Mesothelial cell of epicardium (in vitro differentiated cells): ENCODE measurements around the gene PLEKHM1. TPM values are rescaled to one million over a fixed set of nuclear protein-coding genes. Genes with fewer than 3 reads are reported as not detected.

Source experiments
- DNase-seq, 2 experiments: peaks; one replicate each; pipeline ENCODE4 v3.0.0; 2021; ENCODE audit warnings: low spot score in 2 of 2; ENCODE audit not compliant: unreplicated experiment in 2 of 2
- H3K27ac Mint-ChIP-seq: 2 replicates; pipeline ENCODE4 v1.8.0; 2021; ENCODE audit warnings: mixed read lengths
- H3K27me3 Mint-ChIP-seq: 2 replicates; pipeline ENCODE4 v1.8.0; 2021; ENCODE audit warnings: low read depth, mixed read lengths
- H3K36me3 Mint-ChIP-seq: 2 replicates; pipeline ENCODE4 v1.8.0; 2021; ENCODE audit warnings: mixed read lengths
- H3K4me1 Mint-ChIP-seq: 2 replicates; pipeline ENCODE4 v1.8.0; 2021; ENCODE audit warnings: mixed read lengths
- H3K4me3 Mint-ChIP-seq: 2 replicates; pipeline ENCODE4 v1.8.0; 2021; ENCODE audit warnings: mild to moderate bottlenecking, moderate library complexity, mixed read lengths
- H3K9me3 Mint-ChIP-seq: 2 replicates; pipeline ENCODE4 v1.8.0; 2021; ENCODE audit warnings: mixed read lengths
- total RNA-seq: library from RNA; stranded (reverse); gene quantifications from 3 replicates; pipeline ENCODE4 v1.2.1, GENCODE V29; 2021
- TF ChIP-seq, protein P1 (sequence below): fragments of 200-600 bp; sonication (generic); IDR thresholded peaks from one replicate; pipeline ENCODE4 v1.5.0; 2021; ENCODE audit warnings: antibody characterized with exemption; ENCODE audit not compliant: unreplicated experiment

PLEKHM1 gene
- total RNA-seq, 1 donor from 2014 or later: 33.2 TPM

DNA sequence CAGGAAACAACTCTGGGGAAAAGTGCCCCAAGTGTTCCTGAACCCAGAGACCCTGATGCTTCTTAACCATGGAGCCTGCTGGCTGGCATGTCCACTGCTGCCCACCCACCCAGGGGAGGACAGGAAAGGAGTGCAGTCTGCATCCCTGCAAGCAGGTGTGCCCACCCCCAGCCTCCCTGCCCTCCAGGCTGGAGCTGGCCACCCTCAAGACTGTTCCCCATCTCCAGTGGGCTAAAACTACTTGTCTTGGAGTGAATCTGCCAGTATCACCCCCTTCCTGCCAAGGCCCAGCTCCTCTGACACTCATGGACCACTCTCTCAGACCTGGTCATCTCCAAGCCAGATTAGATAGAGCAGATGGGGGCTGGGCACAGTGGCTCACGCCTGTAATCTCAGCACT, 87.6 kb downstream of the PLEKHM1 start:
- no peak overlapping the region for H3K27ac Mint-ChIP-seq
- DNase-seq: no peak
- no peaks in the 10 kb centered on the region for H3K9me3 Mint-ChIP-seq
- H3K27me3 Mint-ChIP-seq: no peaks in the 10 kb centered on the region
- H3K36me3 Mint-ChIP-seq: no peaks in the 10 kb centered on the region
- TF ChIP-seq, protein P1, sequence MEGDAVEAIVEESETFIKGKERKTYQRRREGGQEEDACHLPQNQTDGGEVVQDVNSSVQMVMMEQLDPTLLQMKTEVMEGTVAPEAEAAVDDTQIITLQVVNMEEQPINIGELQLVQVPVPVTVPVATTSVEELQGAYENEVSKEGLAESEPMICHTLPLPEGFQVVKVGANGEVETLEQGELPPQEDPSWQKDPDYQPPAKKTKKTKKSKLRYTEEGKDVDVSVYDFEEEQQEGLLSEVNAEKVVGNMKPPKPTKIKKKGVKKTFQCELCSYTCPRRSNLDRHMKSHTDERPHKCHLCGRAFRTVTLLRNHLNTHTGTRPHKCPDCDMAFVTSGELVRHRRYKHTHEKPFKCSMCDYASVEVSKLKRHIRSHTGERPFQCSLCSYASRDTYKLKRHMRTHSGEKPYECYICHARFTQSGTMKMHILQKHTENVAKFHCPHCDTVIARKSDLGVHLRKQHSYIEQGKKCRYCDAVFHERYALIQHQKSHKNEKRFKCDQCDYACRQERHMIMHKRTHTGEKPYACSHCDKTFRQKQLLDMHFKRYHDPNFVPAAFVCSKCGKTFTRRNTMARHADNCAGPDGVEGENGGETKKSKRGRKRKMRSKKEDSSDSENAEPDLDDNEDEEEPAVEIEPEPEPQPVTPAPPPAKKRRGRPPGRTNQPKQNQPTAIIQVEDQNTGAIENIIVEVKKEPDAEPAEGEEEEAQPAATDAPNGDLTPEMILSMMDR: no peak
- no peak overlapping the region for H3K4me3 Mint-ChIP-seq
- peaks cover 5% of the 10 kb centered on the region for H3K4me1 Mint-ChIP-seq

GRCh38 chr17:45398800-45399199, 91.7 kb downstream of the PLEKHM1 start:
- no peak for DNase-seq
- no peak overlapping the region for H3K27ac Mint-ChIP-seq
- TF ChIP-seq, protein P1: no peak
- H3K4me3 Mint-ChIP-seq: no peak overlapping the region
- peaks cover 5% of the 10 kb centered on the region for H3K4me1 Mint-ChIP-seq
- H3K27me3 Mint-ChIP-seq: no peaks in the 10 kb centered on the region
- H3K9me3 Mint-ChIP-seq: no peaks in the 10 kb centered on the region
- peaks cover 6% of the 10 kb centered on the region for H3K36me3 Mint-ChIP-seq

- peaks cover 6% of the 10 kb centered on the region for H3K36me3 Mint-ChIP-seq
- peaks cover 5% of the 10 kb centered on the region for H3K4me1 Mint-ChIP-seq
- H3K27ac Mint-ChIP-seq: no peak overlapping the region
- H3K4me3 Mint-ChIP-seq: no peak overlapping the region
- peaks cover 4% of the 10 kb centered on the region for H3K27me3 Mint-ChIP-seq
- no peaks in the 10 kb centered on the region for H3K9me3 Mint-ChIP-seq
- TF ChIP-seq, protein P1: no peak
- no peak for DNase-seq
Measured at GRCh38 chr17:45397796-45398195, 92.7 kb downstream of the PLEKHM1 start.

DNA sequence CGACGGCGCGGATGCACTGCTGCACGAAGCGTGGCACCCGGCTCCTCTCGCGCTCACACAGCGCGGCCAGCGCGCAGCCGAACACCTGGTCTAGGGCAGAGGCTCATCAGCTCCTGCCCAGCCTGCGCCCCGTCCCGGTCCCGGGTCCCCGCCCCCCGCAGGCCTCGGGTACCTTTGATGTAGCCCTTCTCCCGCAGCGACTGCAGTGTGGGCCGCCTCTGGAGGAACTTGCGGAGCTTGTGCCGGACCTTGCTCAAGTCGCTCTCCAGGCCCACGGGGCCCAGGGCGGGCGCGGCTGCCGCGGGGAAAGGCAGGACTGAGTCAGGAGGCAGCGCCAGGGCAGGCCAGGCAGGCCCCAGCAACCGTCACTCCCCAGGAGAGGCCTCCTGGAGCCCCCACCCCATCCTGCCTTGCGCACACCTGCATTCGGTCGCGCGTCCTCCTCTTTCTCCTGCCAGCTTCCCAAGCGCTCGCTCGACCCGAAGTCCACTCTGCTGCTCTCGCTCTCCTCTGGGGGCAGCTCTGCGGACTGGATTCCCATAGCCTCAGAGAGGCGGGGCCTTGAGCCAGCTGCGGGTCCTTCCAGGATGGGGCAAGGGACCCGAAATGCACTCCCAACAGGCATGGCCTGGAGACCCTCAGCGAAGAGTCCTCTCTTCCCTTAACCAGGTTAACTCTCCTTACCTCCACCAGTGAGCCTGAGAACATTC, 93.9 kb downstream of the PLEKHM1 start:
- peaks cover 6% of the 10 kb centered on the region for H3K27me3 Mint-ChIP-seq
- H3K27ac Mint-ChIP-seq: no peak overlapping the region
- H3K9me3 Mint-ChIP-seq: no peaks in the 10 kb centered on the region
- peaks cover 5% of the 10 kb centered on the region for H3K4me1 Mint-ChIP-seq
- peaks cover 6% of the 10 kb centered on the region for H3K36me3 Mint-ChIP-seq
- no peak for DNase-seq
- no peak overlapping the region for H3K4me3 Mint-ChIP-seq
- TF ChIP-seq, protein P1: no peak

GRCh38 chr17:45395569-45396415, 94.7 kb downstream of the PLEKHM1 start:
- TF ChIP-seq, protein P1: no peak
- DNase-seq: no peak
- Mint-ChIP-seq H3K4me3 (no peak overlapping the region), H3K27ac (no peak overlapping the region), H3K4me1 (peaks cover 5% of the 10 kb centered on the region), H3K36me3 (peaks cover 6% of the 10 kb centered on the region), H3K27me3 (peaks cover 11% of the 10 kb centered on the region), H3K9me3 (no peaks in the 10 kb centered on the region)
